Panc1 (cell line): ENCODE measurements around the gene FARS2. TPM values are rescaled to one million over a fixed set of nuclear protein-coding genes. Genes with fewer than 3 reads are reported as not detected.

Experiments
- ATAC-seq: fragments of 200-7000 bp; cut with Tn5 transposase; 2 replicates; pipeline ENCODE4 v1.9.1; 2020; ENCODE audit warnings: mild to moderate bottlenecking, moderate library complexity
- BruUV-seq: library from RNA; stranded (reverse); fragments of 400-500 nt; replicated peaks from 2 replicates; lab custom pipeline; 2021; lab: Mats Ljungman, UMichigan
- CTCF ChIA-PET: fragments of 300-600 bp; sonication (Branson Sonifier 250); formaldehyde crosslinking; loops from one replicate; lab custom pipeline; 2022; ENCODE audit warnings: antibody characterized with exemption; lab: Charles Lee
- POLR2A ChIA-PET: fragments of 300-600 bp; sonication (Branson Sonifier 250); formaldehyde crosslinking; loops from one replicate; lab custom pipeline; 2022; ENCODE audit warnings: antibody characterized with exemption; lab: Charles Lee
- DNase-seq: peaks from one replicate; pipeline ENCODE4 v3.0.0-alpha.2; 2010; ENCODE audit warnings: low read depth, low spot score
- H3K27ac ChIP-seq: 2 replicates; pipeline ENCODE4 v1.5.1; 2011; ENCODE audit warnings: mild to moderate bottlenecking, low read length, inconsistent platforms
- H3K27me3 ChIP-seq: fragments of 200-500 bp; sonication (Bioruptor generic); 2 replicates; pipeline ENCODE4 v1.6.0; 2014; ENCODE audit warnings: low read length, inconsistent platforms; ENCODE audit not compliant: control insufficient read depth, insufficient read depth
- H3K36me3 ChIP-seq: fragments of 200-500 bp; sonication (Bioruptor generic); 2 replicates; pipeline ENCODE4 v1.5.1; 2014; ENCODE audit warnings: inconsistent platforms, mild to moderate bottlenecking, low read length, moderate library complexity; ENCODE audit not compliant: control insufficient read depth, insufficient read depth
- H3K4me1 ChIP-seq: 2 replicates; pipeline ENCODE4 v1.5.1; 2011; ENCODE audit warnings: inconsistent platforms, mild to moderate bottlenecking, low read length, moderate library complexity; ENCODE audit not compliant: control insufficient read depth, insufficient read depth
- H3K4me3 ChIP-seq, 2 experiments: 2 replicates each; pipeline ENCODE4 v1.5.1; 2011 to 2012; ENCODE audit warnings: low read depth in 2 of 2, low read length in 2 of 2, mild to moderate bottlenecking in 2 of 2, inconsistent platforms in 1 of 2, moderate library complexity in 1 of 2
- H3K9me3 ChIP-seq: fragments of 200-500 bp; sonication (Bioruptor generic); 2 replicates; pipeline ENCODE4 v1.5.1; 2014; ENCODE audit warnings: low read depth, mild to moderate bottlenecking, inconsistent platforms, low read length, moderate library complexity; ENCODE audit not compliant: control insufficient read depth, insufficient read depth
- CTCF ChIP-seq: fragments of 450-650 bp; IDR thresholded peaks from 2 replicates; pipeline ENCODE4 v1.5.1; 2017; ENCODE audit warnings: mild to moderate bottlenecking
- POLR2AphosphoS5 ChIP-seq: IDR thresholded peaks from 2 replicates; pipeline ENCODE4 v1.6.1; 2012; ENCODE audit warnings: mild to moderate bottlenecking, low read depth, low read length, moderate library complexity
- SIN3A ChIP-seq: IDR thresholded peaks from 2 replicates; pipeline ENCODE4 v1.6.1; 2012; ENCODE audit warnings: low read depth, mild to moderate bottlenecking, low read length, moderate library complexity, borderline replicate concordance; ENCODE audit not compliant: insufficient read depth
- TCF7L2 ChIP-seq: IDR thresholded peaks from 2 replicates; pipeline ENCODE4 v1.6.1; 2011; ENCODE audit warnings: mild to moderate bottlenecking, low read depth, low read length, inconsistent platforms
- in situ Hi-C: cut with HindIII; loops from 2 replicates; pipeline ENCODE4 v1.10.0; 2016; ENCODE audit warnings: low sequenced_read_pairs, low pct_unique_long_range_greater_than_20kb
- intact Hi-C: fragments of 100-400 bp; cut with micrococcal nuclease; formaldehyde crosslinking; loops from one replicate; pipeline ENCODE4 v1.10.0; 2022; ENCODE audit not compliant: unreplicated experiment
- total RNA-seq: library from RNA; stranded (reverse); gene quantifications from one replicate; pipeline ENCODE4 v1.2.1, GENCODE V29; 2021; ENCODE audit not compliant: unreplicated experiment
- TF ChIP-seq, protein P1 (sequence below), 2 experiments: IDR thresholded peaks; 2 replicates each; pipeline ENCODE4 v1.6.1; 2011 to 2012; ENCODE audit warnings: low read depth in 2 of 2, control low read depth in 1 of 2, low read length in 1 of 2, mild to moderate bottlenecking in 1 of 2, moderate library complexity in 1 of 2; ENCODE audit not compliant: insufficient read depth in 1 of 2

FARS2 gene
- total RNA-seq, 1 experiment from 2014 or later: 12.8 TPM

- CTCF ChIA-PET: no interaction called here
- no TSS peak for BruUV-seq
- Histone ChIP-seq H3K36me3 (no peaks in the 10 kb centered on the region), H3K27me3 (no peaks in the 10 kb centered on the region), H3K9me3 (no peaks in the 10 kb centered on the region), H3K4me3 (no peak overlapping the region), H3K4me1 (no peaks in the 10 kb centered on the region), H3K27ac (no peak overlapping the region)
- TF ChIP-seq POLR2AphosphoS5: no peak
- TF ChIP-seq CTCF: no peak
- TF ChIP-seq TCF7L2: no peak
- TF ChIP-seq, protein P1, sequence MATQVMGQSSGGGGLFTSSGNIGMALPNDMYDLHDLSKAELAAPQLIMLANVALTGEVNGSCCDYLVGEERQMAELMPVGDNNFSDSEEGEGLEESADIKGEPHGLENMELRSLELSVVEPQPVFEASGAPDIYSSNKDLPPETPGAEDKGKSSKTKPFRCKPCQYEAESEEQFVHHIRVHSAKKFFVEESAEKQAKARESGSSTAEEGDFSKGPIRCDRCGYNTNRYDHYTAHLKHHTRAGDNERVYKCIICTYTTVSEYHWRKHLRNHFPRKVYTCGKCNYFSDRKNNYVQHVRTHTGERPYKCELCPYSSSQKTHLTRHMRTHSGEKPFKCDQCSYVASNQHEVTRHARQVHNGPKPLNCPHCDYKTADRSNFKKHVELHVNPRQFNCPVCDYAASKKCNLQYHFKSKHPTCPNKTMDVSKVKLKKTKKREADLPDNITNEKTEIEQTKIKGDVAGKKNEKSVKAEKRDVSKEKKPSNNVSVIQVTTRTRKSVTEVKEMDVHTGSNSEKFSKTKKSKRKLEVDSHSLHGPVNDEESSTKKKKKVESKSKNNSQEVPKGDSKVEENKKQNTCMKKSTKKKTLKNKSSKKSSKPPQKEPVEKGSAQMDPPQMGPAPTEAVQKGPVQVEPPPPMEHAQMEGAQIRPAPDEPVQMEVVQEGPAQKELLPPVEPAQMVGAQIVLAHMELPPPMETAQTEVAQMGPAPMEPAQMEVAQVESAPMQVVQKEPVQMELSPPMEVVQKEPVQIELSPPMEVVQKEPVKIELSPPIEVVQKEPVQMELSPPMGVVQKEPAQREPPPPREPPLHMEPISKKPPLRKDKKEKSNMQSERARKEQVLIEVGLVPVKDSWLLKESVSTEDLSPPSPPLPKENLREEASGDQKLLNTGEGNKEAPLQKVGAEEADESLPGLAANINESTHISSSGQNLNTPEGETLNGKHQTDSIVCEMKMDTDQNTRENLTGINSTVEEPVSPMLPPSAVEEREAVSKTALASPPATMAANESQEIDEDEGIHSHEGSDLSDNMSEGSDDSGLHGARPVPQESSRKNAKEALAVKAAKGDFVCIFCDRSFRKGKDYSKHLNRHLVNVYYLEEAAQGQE (IDR thresholded peaks at IDR 0.05; ENCODE audit: insufficient read depth in 1 of 2, low read depth in 2 of 2, low read length in 1 of 2): no peak
- TF ChIP-seq SIN3A: no peak
- DNase-seq (no peak), ATAC-seq (no peak)
- POLR2A ChIA-PET: no interaction called here
- in situ Hi-C loops (no loop called here), intact Hi-C loops (no loop called here)
Measured at GRCh38 chr6:5529733-5530132, 268.4 kb downstream of the FARS2 start.

DNA sequence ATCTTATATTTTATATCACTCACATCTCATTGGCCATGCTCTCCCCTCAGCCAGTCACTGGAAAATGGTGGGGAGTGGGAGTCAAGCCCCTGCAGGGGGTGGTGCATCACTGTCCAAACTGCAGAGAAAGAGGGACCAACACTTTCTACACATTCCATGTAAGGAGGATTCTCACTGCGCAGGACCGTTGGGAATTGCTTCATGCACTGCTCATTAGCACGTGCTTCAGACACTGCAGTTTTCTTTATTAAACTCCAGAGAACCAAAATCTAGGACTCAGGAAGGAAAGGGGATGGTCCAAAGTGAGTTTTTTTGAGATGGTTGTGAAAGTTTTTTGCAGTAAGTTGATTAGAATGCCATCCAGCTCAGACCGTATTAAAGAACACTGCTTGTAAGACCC is 269.8 kb downstream of the FARS2 start:
- DNase-seq (no peak), ATAC-seq (no peak)
- Histone ChIP-seq H3K4me1 (no peaks in the 10 kb centered on the region), H3K36me3 (no peaks in the 10 kb centered on the region), H3K27me3 (no peaks in the 10 kb centered on the region), H3K27ac (no peak overlapping the region), H3K4me3 (no peak overlapping the region), H3K9me3 (no peaks in the 10 kb centered on the region)
- no TSS peak for BruUV-seq
- in situ Hi-C loops (no loop called here), intact Hi-C loops (no loop called here)
- ChIA-PET CTCF (no interaction called here), POLR2A (no interaction called here)
- TF ChIP-seq, protein P1 (IDR thresholded peaks at IDR 0.05; ENCODE audit: insufficient read depth in 1 of 2, low read depth in 2 of 2, low read length in 1 of 2): no peak
- TF ChIP-seq POLR2AphosphoS5 (no peak), SIN3A (no peak), TCF7L2 (no peak), CTCF (no peak)
